ENCODE measurements around the gene ARL15. TPM values are rescaled to one million over a fixed set of nuclear protein-coding genes. Genes with fewer than 3 reads are reported as not detected.

ARL15 gene
- total RNA-seq, 6 donors from 2014 or later = 6.7 to 36.4 (median 20.7) TPM

DNA sequence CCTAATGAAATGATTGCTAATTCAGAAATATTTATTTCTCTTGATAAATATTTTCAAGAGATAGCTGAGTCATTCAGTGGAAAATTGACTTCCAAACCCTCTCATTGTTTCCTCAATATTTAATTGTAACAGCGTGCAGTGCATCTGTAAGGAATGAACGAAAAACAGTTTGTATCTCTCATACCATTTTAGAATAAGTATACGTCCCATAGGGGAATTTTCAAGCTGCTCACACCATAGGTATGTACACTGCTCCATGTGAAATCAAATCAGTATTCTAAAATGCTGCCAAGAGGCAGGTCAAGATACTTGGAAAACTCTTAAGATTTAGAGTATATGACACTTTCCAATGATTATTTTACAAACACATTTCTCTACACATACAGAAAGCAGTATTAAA lies 202.2 kb downstream of the ARL15 start:
- no peaks in the 10 kb centered on the region for H3K36me3 ChIP-seq
- H3K4me1 ChIP-seq = no peaks in the 10 kb centered on the region
- H3K27me3 ChIP-seq = no peaks in the 10 kb centered on the region
- H3K9me3 ChIP-seq = no peaks in the 10 kb centered on the region
- DNase-seq = no peak
- TF ChIP-seq POLR2AphosphoS5 (IDR thresholded peaks at IDR 0.05) (no peak), EP300 (IDR thresholded peaks at IDR 0.05) (no peak), POLR2A (IDR thresholded peaks at IDR 0.05) (no peak)
- TF ChIP-seq, protein P1, sequence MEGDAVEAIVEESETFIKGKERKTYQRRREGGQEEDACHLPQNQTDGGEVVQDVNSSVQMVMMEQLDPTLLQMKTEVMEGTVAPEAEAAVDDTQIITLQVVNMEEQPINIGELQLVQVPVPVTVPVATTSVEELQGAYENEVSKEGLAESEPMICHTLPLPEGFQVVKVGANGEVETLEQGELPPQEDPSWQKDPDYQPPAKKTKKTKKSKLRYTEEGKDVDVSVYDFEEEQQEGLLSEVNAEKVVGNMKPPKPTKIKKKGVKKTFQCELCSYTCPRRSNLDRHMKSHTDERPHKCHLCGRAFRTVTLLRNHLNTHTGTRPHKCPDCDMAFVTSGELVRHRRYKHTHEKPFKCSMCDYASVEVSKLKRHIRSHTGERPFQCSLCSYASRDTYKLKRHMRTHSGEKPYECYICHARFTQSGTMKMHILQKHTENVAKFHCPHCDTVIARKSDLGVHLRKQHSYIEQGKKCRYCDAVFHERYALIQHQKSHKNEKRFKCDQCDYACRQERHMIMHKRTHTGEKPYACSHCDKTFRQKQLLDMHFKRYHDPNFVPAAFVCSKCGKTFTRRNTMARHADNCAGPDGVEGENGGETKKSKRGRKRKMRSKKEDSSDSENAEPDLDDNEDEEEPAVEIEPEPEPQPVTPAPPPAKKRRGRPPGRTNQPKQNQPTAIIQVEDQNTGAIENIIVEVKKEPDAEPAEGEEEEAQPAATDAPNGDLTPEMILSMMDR (IDR thresholded peaks at IDR 0.05) = no peak
- no peak overlapping the region for H3K4me3 ChIP-seq
- no peak for ATAC-seq (ENCODE audit: low FRiP score in 2 of 2)
- no peak overlapping the region for H3K27ac ChIP-seq
- WGBS, 2 donors = 68 to 95% methylated on average over 3 of the region's 3 CpGs

DNA sequence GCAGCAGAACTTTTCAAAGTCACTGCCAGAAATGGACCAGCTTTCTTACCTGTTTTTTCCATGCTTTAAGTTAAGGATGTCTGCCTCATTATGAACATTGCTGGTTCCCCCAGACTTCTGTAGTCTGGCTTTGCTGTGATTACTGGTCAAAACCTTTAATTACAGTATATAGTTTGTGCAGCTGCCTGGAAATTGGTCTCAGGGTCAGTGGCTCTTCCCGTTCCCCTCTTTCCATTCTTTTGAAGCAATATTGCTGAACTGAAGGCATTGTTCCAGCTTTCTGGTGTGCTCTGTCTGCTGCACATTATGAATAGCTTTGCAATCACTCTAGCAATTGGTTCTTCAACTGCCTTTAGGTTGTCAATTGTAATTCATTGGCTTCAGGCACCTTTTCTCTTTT lies 206.5 kb downstream of the ARL15 start:
- Histone ChIP-seq H3K27me3 (no peaks in the 10 kb centered on the region), H3K4me3 (no peak overlapping the region), H3K4me1 (no peaks in the 10 kb centered on the region), H3K27ac (no peak overlapping the region), H3K36me3 (no peaks in the 10 kb centered on the region), H3K9me3 (no peaks in the 10 kb centered on the region)
- ATAC-seq (ENCODE audit: low FRiP score in 2 of 2) (no peak), DNase-seq (no peak)
- 75 to 77% methylated on average over 1 of the region's 1 CpG for WGBS, 2 donors
- TF ChIP-seq POLR2AphosphoS5 (IDR thresholded peaks at IDR 0.05) (no peak), EP300 (IDR thresholded peaks at IDR 0.05) (no peak)

DNA sequence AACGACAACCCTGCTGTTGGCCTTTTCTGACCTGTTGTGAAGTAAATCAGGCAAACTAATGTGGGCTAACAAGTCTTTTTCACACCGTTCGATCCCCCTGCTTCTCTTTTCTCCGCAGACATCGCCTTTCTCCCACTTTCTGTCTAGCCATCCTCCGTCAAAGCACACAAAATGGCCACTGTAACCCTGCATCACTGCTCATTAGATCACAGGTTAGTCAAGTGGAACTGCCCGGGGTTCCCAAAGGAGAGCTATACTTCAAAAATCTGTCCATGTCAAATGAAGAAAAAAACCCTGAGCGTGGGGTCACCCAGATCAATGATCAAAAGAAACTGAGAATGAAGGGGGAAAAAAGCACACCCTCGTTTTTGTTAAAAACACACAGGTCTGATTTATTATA lies 212.1 kb downstream of the ARL15 start:
- WGBS, 2 donors = 89 to 95% methylated on average over 9 of the region's 9 CpGs

DNA sequence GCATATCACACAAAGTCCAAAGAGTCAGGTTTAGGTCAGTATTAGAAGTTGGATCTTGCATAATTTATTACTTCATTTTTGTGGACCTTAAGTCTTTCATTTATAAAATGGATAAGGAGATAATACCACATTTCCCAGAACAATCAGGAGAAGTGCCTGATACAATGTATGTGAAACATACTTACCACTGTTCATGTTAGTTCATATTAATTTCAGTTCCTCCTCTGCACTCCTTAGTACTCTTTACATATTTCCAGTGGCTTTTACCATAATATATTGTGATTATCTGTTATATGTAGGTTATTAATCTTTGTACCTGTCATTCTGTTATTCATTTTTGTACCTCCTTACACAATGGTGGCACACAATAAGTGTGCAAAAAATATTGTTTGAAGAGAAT lies 214.4 kb downstream of the ARL15 start:
- ATAC-seq (ENCODE audit: low FRiP score in 2 of 2) (no peak), DNase-seq (no peak)
- no peaks in the 10 kb centered on the region for H3K9me3 ChIP-seq

More for the DNA sequence above, 212.1 kb downstream of the ARL15 start:
- no peak for DNase-seq
- Histone ChIP-seq H3K27me3 (no peaks in the 10 kb centered on the region), H3K9me3 (no peaks in the 10 kb centered on the region), H3K4me3 (no peak overlapping the region), H3K4me1 (no peaks in the 10 kb centered on the region), H3K27ac (no peak overlapping the region), H3K36me3 (no peaks in the 10 kb centered on the region)
- no peak for ATAC-seq (ENCODE audit: low FRiP score in 2 of 2)
- TF ChIP-seq POLR2A (IDR thresholded peaks at IDR 0.05) (no peak), EP300 (IDR thresholded peaks at IDR 0.05) (no peak), POLR2AphosphoS5 (IDR thresholded peaks at IDR 0.05) (no peak)
- TF ChIP-seq, protein P1 (IDR thresholded peaks at IDR 0.05) = no peak

DNA sequence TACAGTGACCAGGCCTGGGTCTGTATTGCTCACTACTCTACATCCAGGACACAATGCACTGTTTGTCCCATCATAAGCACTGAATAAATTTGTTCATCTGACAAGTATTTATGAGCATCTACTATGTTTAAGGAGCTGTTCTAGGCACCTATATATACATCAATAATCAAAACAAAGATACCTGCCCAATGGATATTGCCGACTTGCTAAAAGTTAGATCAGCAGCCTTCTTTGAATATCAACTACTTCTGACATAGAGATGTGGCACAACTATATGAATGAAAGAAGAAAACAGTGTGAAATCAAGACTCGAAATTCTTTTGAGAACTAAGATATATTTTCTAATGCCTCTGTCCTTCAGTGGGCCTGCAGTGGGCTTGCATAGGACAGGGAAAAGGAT lies 215.7 kb downstream of the ARL15 start:
- Histone ChIP-seq H3K27ac (no peak overlapping the region), H3K4me1 (no peaks in the 10 kb centered on the region), H3K27me3 (no peaks in the 10 kb centered on the region), H3K4me3 (no peak overlapping the region), H3K36me3 (no peaks in the 10 kb centered on the region), H3K9me3 (no peaks in the 10 kb centered on the region)
- TF ChIP-seq EP300 (IDR thresholded peaks at IDR 0.05) = no peak
- TF ChIP-seq POLR2AphosphoS5 (IDR thresholded peaks at IDR 0.05) = no peak
- WGBS, 2 donors = 96% methylated on average over 2 of the region's 2 CpGs
- DNase-seq = no peak
- ATAC-seq (ENCODE audit: low FRiP score in 2 of 2) = no peak

More for the DNA sequence above, 214.4 kb downstream of the ARL15 start:
- Histone ChIP-seq H3K27me3 (no peaks in the 10 kb centered on the region), H3K27ac (no peak overlapping the region), H3K36me3 (no peaks in the 10 kb centered on the region), H3K4me1 (no peaks in the 10 kb centered on the region), H3K4me3 (no peak overlapping the region)
- TF ChIP-seq POLR2AphosphoS5 (IDR thresholded peaks at IDR 0.05) (no peak), EP300 (IDR thresholded peaks at IDR 0.05) (no peak), POLR2A (IDR thresholded peaks at IDR 0.05) (no peak)
- TF ChIP-seq, protein P1 (IDR thresholded peaks at IDR 0.05) = no peak

DNA sequence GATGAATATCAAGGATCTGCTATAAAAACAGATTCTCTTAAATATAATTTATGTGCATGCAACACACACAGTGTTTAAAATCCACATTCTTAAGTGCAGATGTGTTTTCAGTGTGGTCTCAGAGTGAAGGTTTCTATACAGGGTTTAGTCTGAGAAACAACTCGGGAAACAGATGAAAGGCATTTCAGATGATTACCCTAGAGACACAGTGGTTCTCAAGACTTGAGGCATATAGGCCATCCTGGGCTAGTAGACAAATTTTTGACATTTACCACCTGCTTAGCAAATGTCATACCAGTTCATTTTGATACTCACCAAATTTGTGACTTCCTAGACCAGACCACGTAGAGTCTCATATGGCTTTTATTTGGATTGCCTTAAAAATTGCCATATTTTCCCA lies 216.5 kb downstream of the ARL15 start:
- ATAC-seq (ENCODE audit: low FRiP score in 2 of 2) (no peak), DNase-seq (no peak)
- no peak for TF ChIP-seq EP300 (IDR thresholded peaks at IDR 0.05)
- TF ChIP-seq POLR2A (IDR thresholded peaks at IDR 0.05) = no peak
- TF ChIP-seq POLR2AphosphoS5 (IDR thresholded peaks at IDR 0.05) = no peak
- TF ChIP-seq, protein P1 (IDR thresholded peaks at IDR 0.05) = no peak
- H3K27ac ChIP-seq = no peak overlapping the region
- H3K27me3 ChIP-seq = no peaks in the 10 kb centered on the region
- H3K4me1 ChIP-seq = no peaks in the 10 kb centered on the region
- H3K36me3 ChIP-seq = no peaks in the 10 kb centered on the region
- WGBS, 2 donors = 86 to 93% methylated on average over 2 of the region's 2 CpGs
- H3K4me3 ChIP-seq = no peak overlapping the region
- H3K9me3 ChIP-seq = no peaks in the 10 kb centered on the region

Data from upper lobe of left lung (tissue), 6 donors.